Superior temporal gyrus (tissue), 1 donor: ENCODE results near the gene SRD5A2.

Experiments
- DNase-seq: peaks from one replicate; pipeline ENCODE4 v3.0.0-alpha.2; 2016; ENCODE audit errors: extremely low spot score

SRD5A2 gene, protein sequence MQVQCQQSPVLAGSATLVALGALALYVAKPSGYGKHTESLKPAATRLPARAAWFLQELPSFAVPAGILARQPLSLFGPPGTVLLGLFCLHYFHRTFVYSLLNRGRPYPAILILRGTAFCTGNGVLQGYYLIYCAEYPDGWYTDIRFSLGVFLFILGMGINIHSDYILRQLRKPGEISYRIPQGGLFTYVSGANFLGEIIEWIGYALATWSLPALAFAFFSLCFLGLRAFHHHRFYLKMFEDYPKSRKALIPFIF

DNA sequence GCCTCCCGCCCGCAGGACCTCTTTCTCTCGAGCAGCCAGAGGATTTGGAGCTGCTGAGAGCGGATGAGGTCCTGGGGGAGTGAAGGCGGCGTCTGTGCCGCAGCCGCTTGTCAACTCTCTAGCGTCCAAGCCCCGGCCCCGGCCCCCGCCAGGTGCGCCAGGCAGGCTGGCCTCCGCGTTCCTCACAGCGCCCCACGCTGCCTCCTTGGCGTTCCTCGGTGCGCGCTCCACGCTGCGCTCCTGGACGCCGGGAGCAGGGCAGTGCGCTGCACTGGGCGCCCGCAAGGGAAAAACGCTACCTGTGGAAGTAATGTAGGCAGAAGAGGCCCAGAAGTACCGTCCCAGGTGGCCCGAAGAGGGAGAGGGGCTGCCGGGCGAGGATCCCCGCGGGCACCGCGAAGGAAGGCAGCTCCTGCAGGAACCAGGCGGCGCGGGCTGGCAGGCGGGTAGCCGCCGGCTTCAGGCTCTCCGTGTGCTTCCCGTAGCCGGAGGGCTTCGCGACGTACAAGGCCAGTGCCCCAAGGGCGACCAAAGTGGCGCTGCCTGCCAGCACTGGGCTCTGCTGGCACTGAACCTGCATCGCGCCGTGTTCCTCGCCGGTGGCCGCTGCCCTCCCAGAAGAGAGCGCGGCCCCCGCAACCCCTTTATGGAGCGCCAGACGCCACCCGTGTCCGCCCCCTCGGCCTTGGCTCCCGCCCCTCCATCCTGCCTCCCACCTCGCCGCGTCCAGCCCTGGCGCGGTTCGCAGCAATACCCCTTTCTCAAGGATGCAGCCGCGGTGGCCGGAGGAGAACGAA lies at the start of gene SRD5A2:
Gene SRD5A2 (minus strand): TSS at position 618 of the 797 bp plus-strand sequence. CDS start 38 bp downstream, at position 580.
- no peak for DNase-seq

- no peak for DNase-seq
Measured at GRCh38 chr2:31606509-31606908, 25.8 kb upstream of the SRD5A2 start.

DNA sequence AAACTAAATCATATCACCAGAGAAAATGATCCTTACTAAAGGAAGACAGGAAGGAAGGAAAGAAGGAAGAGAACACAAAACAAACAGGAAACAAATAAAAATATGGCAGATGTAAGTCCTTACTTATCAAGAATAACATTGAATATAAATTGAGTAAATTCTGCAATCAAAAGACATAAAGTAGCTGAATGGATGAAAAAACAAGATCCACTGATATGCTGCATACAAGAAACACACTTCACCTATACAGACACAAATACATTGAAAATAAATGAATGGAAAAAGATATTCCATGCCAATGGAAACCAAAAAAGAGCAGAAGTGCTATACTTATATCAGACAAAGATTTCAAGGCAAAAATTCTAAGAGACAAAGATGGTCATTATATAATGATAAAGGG lies 18.0 kb upstream of the SRD5A2 start:
- DNase-seq: no peak

DNA sequence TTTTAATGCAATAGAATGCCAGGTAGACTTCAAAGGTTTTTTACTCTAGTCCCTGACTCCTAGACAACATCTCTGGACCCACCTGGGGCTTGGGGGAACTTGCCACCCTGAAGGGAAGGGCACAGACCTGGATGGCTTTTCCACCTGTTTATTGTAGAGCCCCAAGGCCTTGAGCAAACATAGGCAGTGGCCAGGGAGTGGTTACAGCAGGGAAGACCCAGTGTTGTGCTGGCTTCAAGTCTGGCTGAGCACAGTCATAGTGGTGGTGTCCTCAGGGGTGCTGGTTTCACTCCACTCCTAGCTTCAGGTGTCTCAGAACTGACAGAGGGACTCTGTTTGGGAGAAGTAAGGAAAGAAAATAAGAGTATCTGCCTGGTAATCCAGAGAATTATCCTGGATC lies 5.5 kb upstream of the SRD5A2 start:
- DNase-seq: no peak

GRCh38 chr2:31581124-31581795 lies 522 bp upstream of the SRD5A2 start:
- DNase-seq: no peak

DNA sequence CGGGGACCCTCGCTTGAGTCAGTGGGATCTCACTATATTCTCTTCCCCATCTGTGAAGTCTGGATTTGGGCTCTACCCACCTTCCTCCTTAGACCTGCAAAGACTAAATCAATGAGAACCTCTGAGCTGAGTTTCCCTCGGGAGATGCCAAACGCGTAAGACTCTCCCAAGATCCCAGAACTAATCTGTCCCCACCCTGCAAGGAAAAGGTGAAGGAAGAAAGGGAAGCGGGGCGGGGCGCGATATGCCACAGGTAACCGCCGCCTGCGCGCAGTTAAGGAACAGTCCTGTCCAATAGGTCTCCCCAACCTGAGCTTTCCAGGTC lies 780 bp downstream of the SRD5A2 start:
- no peak for DNase-seq

GRCh38 chr2:31578316-31578715 lies 2.4 kb downstream of the SRD5A2 start:
- DNase-seq: no peak

DNA sequence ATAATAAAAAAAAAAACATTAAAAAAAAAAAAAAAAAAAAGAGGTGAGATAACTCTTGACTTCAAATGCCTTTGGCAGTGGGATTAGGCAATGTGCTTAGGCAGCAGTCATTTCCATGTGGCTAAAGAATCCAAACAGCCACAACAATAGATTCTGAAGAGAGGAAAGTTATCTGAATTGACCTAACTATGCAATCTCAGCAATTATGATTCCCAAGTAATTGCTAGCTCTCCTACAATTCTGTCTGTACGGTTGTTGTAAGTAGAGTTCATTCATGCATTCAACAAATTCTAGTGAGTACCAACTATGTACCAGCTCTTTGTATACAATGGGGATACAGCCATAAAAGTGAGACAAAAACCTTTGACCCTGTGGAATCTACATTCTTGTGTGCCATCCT lies 3.6 kb downstream of the SRD5A2 start:
- no peak for DNase-seq

DNA sequence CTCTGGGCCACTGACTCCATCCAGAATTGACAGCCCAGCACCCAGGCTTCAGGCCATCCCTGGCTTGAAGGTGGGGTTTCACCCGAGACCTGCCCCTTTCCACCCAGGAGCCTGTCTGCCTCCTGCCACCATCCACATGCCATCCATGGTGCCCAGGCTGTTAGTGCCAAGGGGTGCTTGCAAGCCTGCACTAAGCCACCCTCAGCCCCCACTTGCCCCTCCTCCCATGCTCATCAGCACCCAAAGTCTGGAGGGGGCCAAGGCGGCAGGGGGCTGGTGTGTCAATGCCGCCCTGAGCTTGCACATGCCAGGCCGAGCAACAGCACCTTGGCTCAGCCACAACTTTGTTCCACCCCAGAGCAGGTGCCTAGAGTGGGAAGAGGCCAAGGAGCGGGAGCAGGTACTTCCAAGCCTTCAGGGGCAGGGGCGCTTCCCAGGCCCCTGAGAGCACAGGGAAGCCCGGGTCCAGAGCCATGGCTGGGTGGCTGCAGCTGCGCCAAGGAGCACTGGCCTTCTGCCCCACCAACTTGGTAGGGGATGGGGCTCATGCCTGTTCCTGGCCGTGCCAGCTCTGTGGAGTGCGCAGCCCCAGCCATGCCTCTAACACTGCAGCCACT lies 12.0 kb downstream of the SRD5A2 start:
- DNase-seq: no peak

- no peak for DNase-seq
Measured at GRCh38 chr2:31567679-31568078, 13.1 kb downstream of the SRD5A2 start.

GRCh38 chr2:31563273-31563839 lies 17.4 kb downstream of the SRD5A2 start:
- no peak for DNase-seq

DNA sequence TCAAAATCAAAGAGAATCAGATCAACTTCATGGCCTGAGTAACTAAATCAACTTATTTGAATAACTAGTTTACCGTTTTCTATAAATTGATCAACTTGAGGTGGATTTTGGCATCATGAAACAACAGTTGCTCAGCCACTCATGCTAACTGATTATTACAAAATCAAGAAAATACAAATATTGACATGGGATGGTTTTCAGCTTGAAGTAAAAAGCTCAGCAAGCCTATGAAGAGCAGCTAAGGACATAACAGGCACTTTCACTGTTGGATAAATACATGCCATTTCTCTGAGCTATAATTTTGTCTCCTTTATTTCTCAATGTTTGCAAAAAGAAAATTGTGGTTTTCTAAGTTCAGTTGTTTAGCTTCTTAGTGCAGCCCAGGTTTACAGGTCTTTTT lies 18.9 kb downstream of the SRD5A2 start:
- no peak for DNase-seq

DNA sequence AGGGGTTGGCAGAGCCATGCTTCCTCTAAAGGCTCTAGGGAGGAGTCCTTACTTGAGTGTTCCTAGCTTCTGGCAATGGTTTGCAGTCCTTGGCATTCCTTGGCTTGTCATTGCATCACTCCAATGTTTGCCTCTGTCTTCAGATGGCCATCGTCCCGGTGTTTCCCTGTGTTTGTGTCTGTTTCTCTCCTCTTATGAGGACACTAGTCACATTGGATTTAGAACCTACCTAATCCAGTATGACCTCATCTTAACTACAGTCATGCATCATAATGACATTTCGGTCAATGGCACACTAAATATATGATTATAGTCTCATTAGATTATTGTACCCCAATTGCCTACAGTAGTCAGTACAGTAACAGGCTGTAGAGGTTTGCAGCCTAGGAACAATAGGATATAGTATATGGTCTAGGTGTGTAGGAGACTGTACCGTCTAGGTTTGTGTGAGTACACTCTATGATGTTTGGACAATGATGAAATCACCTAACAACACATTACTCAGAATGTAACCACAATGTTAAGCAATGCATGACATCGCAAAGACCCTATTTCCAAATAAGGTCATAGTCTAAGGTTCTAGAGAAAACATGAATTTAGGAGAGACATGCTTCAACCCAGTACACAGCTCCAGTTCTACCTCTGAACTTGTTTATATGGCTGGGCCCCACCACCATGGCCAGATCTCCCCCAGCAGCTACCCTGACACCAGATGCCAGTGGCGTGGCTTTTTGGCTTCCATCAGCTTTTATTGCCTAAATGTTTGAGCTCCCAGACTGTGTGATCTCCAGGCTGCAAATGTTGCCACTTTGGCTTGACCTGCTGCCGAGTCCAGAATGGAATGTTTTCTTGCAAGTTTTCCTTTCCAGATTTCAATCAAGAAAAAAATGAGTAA lies 22.1 kb downstream of the SRD5A2 start:
- DNase-seq: no peak

- no peak for DNase-seq
Measured at GRCh38 chr2:31556940-31557339, 23.8 kb downstream of the SRD5A2 start.

GRCh38 chr2:31555967-31556706 lies 24.6 kb downstream of the SRD5A2 start:
- no peak for DNase-seq

DNA sequence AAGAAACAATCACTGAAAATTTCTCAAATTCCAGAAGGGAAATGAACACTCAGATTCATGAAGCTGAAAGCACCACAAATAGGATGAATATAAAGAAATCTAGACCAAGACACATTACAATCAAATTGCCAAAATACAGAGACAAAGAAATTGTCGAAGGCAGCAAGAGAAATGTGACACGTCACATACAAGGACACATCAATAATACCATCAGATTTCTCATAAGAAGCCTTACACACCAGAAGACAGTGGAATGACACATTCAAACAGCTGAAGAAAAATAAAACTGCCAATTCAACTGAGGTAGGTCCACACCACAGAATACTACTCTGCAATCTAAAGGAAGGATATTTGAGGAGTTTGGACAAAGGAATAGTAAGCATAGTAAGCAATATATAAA lies 27.4 kb downstream of the SRD5A2 start:
- DNase-seq: no peak

- DNase-seq: no peak
Measured at GRCh38 chr2:31547485-31547884, 33.3 kb downstream of the SRD5A2 start.

- no peak for DNase-seq
Measured at GRCh38 chr2:31541853-31542252, 38.9 kb downstream of the SRD5A2 start.

DNA sequence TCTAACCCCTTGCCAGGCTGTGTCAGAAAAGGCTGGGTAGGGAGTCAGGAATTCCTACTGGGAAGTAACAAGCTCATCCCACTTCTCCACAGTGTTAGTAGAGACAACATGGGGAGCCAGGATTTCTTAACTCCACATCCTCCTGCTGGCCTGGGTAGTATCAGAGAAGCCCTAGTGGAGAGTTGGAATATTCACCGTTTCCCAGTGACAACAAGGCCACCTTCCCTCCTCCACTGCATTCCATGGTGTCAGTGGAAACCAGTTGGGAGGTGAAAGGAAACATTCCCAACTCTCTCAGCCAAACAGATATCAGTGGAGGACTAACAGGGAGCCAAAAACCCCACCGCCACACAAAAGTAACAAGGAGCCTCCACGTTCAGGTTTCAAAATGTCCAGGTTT lies 41.2 kb downstream of the SRD5A2 start:
- DNase-seq: no peak

DNA sequence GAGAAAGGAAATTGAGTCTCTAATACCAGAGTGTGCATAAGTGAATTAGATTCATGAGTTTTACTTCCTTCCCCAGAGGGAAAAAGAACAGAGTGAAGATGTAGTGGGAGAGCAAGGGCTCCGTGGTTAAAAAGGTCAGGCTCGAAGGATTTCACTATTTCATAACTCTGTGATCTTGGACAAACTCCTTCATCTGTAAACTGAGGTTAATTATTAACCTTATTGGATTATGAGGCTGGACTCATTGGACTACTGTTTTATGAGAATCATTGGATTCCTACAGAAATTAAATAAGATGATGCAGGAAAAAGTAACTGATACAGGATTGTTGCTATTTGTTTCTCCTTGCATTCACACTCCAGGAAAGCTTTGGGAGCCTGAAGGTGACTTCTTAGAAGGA lies 45.0 kb downstream of the SRD5A2 start:
- DNase-seq: no peak
